Choroid plexus epithelial cell (primary cell): Measurements from ENCODE around the gene RAP1GDS1.

Source experiments
- DNase-seq: peaks from one replicate; pipeline ENCODE4 v3.0.0-alpha.2; 2010; ENCODE audit warnings: low read depth
- H3K4me3 ChIP-seq: 2 replicates; pipeline ENCODE4 v1.5.1; 2011; ENCODE audit warnings: low read depth, mild to moderate bottlenecking, control low read depth, low read length, moderate library complexity
- CTCF ChIP-seq: conservative IDR thresholded peaks from 2 replicates; pipeline ENCODE4 v1.5.1; 2011; ENCODE audit warnings: low read depth, mild to moderate bottlenecking, control low read depth, inconsistent platforms, low read length, moderate library complexity

Gene RAP1GDS1

GRCh38 chr4:98260579-98261404 is at the start of gene RAP1GDS1:
Gene RAP1GDS1, plus strand, starts transcription at chr4:98261384. Its CDS starts 182 bp downstream, at chr4:98261566.
- peak; percentile 98 for DNase-seq
- no peak for TF ChIP-seq CTCF
- peak within 1 kb of the TSS; percentile 91 for H3K4me3 ChIP-seq

DNA sequence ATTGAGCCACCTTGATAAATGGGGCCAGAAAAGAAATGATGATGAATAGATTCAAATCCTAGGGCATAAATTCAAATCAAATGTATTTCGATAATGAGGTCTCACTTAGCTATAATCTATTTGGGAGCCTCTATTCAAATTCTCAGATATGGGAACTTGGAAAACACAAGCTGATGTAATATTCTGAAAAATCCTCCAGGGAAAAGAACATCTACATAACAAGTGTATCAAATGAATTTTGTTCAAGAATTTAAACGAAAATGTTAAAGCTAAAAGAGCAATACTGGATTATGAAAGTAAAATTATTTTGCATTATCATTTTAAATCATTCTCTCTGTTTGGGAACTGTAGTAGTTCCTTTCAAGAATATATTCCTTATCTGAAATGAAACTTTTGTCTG is 38.9 kb upstream of the RAP1GDS1 start:
- H3K4me3 ChIP-seq, result no peak overlapping the region
- TF ChIP-seq CTCF, result no peak
- DNase-seq, result no peak

GRCh38 chr4:98226396-98226795 is 34.8 kb upstream of the RAP1GDS1 start:
- no peak for DNase-seq
- H3K4me3 ChIP-seq, result no peak overlapping the region
- TF ChIP-seq CTCF, result no peak

GRCh38 chr4:98230961-98231360 is 30.2 kb upstream of the RAP1GDS1 start:
- no peak for DNase-seq
- TF ChIP-seq CTCF, result no peak
- no peak overlapping the region for H3K4me3 ChIP-seq

GRCh38 chr4:98232202-98232601 is 29.0 kb upstream of the RAP1GDS1 start:
- DNase-seq, result peak; percentile 39
- TF ChIP-seq CTCF, result no peak
- H3K4me3 ChIP-seq, result no peak overlapping the region

DNA sequence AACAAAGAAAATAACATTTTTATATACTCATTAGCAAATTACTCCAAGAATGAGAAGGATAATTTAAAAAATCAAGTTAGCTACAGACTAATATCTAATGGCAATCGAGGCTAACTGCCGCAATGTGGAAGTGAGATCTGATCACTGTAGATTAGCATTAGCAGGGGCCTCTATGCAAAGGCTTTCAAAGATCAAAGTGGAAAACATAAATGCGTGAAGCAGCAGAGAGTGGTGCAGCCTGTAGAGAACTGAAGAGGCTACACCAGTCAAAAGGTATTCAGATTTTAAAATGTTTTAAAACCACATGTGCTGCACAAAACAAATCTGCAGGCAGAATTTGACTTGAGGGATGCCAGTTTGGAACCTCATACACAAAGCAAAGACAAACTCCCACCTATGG is 24.0 kb upstream of the RAP1GDS1 start:
- no peak for DNase-seq
- no peak for TF ChIP-seq CTCF

DNA sequence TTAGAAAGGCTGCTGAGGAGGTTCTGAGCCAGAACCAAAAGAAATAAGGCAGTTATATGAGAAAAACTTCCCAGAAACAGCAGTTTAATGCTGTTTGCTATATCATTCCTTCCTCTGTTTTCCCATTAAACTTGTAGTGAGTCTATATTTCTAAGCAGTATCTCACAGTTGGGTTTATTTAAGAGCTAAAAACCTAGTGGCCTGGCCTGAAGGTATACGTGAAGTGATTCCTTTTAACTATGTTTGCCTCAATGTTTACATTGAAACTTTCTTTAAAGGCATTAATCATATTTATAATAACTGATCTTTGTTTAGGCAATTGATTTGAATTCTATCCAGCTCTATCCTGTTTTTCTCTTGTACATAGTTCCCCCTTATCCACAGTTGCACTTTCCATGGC is 19.1 kb upstream of the RAP1GDS1 start:
- no peak for TF ChIP-seq CTCF
- no peak for DNase-seq
- H3K4me3 ChIP-seq, result no peak overlapping the region

More for the DNA sequence above, 24.0 kb upstream of the RAP1GDS1 start:
- H3K4me3 ChIP-seq, result no peak overlapping the region
